Ovary (tissue), 3 donors: ENCODE measurements around the gene RELL2.

Experiments
- CTCF ChIP-seq, 3 donors: fragments of 450-650 bp in 2 of 3; fragments of 200-600 bp in 1 of 3; IDR thresholded peaks; one replicate each; pipeline versions ENCODE4 v1.5.1 to v1.8.0; 2016 to 2022; ENCODE audit warnings: antibody characterized with exemption in 3 of 3, mild to moderate bottlenecking in 1 of 3
- EP300 ChIP-seq: sonication (generic); formaldehyde crosslinking; IDR thresholded peaks from one replicate; pipeline ENCODE4 v1.6.1; 2017; ENCODE audit warnings: antibody characterized with exemption
- POLR2A ChIP-seq: fragments of 450-650 bp; IDR thresholded peaks from one replicate; pipeline ENCODE4 v1.6.1; 2017; ENCODE audit warnings: antibody characterized with exemption, mild to moderate bottlenecking, moderate library complexity
- donor health status: DM: no; HTN: no; CAD: no.

GRCh38 chr5:141657937-141658545, 21.2 kb downstream of the RELL2 start:
- TF ChIP-seq CTCF (IDR thresholded peaks at IDR 0.05): no peak
- no peak for TF ChIP-seq EP300
- no peak for TF ChIP-seq POLR2A
